ENCODE results near the gene SLITRK6. TPM values are rescaled to one million over a fixed set of nuclear protein-coding genes. Genes with fewer than 3 reads are reported as not detected.
"Not testable (repeated sequence)": the region's sequence is repeated elsewhere in the genome, so short reads cannot be mapped to it uniquely, and the experiment has no call there.

SLITRK6 gene
- polyA plus RNA-seq, 3 donors, result 4.3 to 9.9 (median 6.1) TPM

DNA sequence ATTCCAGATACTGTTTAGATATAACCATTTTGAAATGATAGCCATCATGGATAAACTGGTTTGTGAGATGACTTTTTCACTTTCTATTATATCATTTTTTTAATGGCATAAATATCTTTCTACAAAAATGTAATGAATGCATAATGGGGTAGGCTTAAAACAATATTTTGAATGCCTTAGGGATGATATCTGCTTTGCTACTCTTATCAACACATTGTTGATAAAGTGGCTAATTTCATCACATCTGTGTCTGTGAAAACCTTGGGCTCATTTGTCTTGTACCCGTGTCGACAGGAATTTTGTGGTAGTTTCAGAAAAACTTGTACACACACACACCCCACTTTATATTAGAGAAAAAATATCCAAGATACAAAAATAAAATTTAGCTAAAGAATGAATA is 44.1 kb downstream of the SLITRK6 start:
- no peak for DNase-seq

DNA sequence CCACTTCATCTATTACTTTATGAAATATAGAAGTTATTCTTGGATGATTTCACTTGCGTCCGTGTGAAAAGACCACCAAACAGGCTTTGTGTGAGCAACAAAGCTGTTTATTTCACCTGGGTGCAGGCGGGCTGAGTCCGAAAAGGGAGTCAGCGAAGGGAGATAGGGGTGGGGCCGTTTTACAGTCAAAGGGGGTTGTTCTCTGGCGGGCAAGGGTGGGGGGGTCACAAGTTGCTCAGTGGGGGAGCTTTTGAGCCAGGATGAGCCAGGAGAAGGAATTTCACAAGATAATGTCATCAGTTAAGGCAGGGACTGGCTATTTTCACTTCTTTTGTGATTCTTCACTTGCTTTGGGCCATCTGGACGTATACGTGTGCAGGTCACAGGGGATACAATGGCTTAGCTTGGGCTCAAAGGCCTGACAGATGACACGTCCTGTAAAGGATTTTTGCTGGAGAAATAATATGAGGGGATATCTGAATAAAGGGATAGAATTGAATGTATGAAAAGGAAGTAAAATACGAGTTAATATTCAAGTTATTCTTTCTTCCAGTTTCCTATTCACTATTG is 55.9 kb downstream of the SLITRK6 start:
- not testable (repeated sequence) for DNase-seq

Data from renal pelvis (tissue), 4 donors.